ENCODE measurements around the gene LRRC9.

- no peak for TF ChIP-seq EZH2 (IDR thresholded peaks at IDR 0.05; ENCODE audit: low read depth)
- TF ChIP-seq, protein P1, sequence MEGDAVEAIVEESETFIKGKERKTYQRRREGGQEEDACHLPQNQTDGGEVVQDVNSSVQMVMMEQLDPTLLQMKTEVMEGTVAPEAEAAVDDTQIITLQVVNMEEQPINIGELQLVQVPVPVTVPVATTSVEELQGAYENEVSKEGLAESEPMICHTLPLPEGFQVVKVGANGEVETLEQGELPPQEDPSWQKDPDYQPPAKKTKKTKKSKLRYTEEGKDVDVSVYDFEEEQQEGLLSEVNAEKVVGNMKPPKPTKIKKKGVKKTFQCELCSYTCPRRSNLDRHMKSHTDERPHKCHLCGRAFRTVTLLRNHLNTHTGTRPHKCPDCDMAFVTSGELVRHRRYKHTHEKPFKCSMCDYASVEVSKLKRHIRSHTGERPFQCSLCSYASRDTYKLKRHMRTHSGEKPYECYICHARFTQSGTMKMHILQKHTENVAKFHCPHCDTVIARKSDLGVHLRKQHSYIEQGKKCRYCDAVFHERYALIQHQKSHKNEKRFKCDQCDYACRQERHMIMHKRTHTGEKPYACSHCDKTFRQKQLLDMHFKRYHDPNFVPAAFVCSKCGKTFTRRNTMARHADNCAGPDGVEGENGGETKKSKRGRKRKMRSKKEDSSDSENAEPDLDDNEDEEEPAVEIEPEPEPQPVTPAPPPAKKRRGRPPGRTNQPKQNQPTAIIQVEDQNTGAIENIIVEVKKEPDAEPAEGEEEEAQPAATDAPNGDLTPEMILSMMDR (conservative IDR thresholded peaks at IDR 0.05), result no peak
Observed at GRCh38 chr14:60008042-60008441, 88.1 kb downstream of the LRRC9 start.

Data from PC-9 (cell line).